HG02763 (cell line): ENCODE data around the gene ZNF74.
"Not testable (repeated sequence)": the region's sequence is repeated elsewhere in the genome, so short reads cannot be mapped to it uniquely, and the experiment has no call there.

ENCODE experiments used
- ATAC-seq: cut with Tn5 transposase; IDR thresholded peaks from one replicate; pipeline ENCODE4 v1.9.1; 2021; ENCODE audit warnings: mild to moderate bottlenecking, moderate library complexity; ENCODE audit not compliant: unreplicated experiment

ZNF74 gene

DNA sequence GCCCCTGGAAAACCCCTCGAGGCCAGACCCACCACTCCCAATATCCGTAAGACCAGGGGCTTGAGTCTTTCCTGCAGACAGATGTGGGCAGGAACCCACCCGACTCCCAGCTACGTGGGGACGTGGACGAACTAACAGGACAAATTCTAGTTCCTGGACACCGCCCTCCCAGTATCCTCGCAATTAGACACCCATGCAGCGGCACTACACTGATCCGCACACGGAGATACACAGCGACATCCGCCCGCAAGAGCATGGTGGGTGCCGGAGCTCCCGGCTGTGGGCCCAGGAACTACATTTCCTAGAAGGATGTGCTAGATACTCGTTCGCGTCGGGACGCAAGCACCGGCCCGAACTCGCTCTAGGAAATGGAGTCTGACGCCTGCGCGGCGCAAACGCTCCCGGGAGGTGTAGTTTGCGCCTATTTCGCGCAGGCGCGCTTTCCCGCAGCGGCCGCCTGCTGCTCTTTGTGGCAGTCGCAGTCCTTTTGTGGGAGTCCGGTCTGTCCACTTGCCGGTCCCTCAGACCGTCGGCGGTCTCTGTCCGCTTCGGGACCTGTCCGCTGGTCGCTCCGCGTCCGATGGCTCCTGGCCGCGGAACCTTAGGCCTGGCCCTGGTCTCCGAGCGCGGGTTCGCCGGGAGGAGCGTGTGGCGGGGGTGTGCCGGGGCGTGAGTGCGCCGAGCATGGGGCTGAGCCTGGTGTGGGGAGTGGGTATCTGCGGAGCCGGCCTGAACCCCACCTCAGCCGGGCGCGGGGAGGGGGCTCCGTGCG, at the start of gene ZNF74:
Gene ZNF74 (plus strand): TSS at position 447 of the 772 bp plus-strand sequence. CDS start 478 bp downstream, outside the sequence.
- peak; percentile 69 for ATAC-seq

DNA sequence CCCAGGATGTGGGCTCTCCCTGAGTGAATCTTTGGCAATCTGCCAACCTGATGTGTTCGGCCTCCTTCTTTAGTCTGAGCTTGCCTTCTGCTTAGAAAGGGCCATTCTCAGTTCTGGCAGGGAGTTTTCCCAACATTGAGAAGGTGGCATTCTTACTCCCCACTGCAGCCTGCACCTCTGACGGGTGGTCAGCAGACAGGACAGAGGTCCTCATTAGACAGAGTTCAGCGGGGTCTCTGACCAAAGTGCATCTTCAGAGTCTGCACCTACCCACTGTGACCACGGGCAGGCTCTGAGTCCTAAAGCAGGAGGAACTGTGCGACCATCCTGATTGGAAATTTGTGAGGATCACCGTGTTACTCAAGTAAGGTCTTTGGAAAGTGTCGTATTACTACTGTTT, 47.4 kb upstream of the ZNF74 start:
- not testable (repeated sequence) for ATAC-seq

DNA sequence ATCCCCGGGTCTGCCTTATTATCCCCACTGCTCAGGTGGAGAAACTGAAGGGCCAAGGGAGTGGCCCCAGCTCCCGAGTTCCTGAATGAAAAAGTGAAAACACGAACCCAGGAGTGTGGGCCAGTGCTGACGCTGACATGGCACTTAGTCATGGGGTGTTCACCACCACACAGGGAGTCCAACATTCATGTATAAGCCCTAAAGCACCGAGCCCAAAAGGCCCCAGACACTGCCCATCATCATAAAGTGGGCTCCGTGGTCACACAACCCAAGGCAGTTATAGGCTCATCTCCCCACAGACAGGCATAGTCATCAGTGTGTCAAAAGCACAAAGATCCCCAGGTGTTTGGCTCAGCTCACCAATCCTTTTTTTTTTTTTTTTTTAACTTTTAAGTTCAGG, 41.4 kb upstream of the ZNF74 start:
- ATAC-seq = not testable (repeated sequence)

DNA sequence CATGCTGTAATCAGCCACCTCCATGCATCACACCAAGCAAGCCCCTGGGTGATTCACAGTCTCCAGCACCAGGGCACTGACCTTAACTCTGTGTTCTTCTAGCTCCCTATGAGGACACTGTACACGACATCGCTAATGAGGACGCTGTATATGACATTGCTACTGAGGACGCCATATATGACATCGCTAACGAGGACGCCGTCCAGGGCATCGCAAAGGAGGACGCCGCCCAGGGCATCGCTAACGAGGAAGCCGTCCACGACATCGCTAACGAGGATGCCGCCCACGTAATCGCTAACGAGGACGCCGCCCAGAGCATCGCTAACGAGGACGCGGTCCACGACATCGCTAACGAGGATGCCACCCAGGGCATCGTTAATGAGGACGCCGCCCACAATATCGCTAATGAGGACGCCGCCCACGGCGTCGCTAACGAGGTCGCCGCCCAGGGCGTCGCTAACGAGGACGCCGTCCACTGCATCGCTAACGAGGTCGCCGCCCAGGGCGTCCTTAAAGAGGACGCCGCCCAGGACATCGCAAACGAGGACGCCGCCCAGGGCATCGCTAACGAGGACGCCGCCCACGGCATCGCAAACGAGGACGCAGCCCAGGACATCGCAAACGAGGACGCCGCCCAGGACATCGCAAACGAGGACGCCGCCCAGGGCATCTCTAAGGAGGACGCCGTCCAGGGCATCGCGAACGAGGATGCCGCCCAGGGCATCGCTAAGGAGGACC, 39.5 kb upstream of the ZNF74 start:
- no peak for ATAC-seq

DNA sequence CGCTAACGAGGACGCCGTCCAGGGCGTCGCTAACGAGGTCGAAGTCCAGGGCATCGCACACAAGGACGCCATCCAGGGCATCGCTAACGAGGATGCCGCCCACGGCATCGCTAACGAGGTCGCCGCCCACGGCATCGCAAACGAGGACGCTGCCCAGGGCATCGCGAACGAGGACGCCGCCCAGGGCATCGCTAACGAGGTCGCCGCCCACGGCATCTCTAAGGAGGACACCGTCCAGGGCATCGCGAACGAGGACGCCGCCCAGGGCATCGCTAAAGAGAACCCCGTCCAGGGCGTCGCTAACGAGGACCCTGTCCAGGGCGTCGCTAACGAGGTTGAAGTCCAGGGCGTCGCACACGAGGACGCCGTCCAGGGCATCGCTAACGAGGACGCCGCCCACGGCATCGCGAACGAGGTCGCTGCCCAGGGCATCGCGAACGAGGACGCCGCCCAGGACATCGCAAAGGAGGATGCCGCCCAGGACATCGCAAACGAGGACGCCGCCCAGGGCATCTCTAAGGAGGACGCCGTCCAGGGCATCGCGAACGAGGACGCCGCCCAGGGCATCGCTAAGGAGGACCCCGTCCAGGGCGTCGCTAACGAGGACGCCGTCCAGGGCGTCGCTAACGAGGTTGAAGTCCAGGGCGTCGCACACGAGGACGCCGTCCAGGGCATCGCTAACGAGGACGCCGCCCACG, 37.9 kb upstream of the ZNF74 start:
- not testable (repeated sequence) for ATAC-seq

DNA sequence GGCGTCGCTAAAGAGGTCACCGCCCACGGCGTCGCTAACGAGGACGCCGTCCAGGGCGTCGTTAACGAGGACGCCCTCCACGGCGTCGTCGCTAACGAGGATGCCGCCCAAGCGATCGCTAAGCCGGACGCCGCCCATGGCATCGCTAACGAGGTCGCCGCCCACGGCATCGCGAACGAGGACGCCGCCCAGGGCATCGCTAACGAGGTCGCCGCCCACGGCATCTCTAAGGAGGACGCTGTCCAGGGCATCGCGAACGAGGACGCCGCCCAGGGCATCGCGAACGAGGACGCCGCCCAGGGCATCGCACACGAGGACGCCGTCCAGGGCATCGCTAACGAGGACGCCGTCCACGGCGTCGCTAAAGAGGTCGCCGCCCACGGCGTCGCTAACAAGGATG, 37.0 kb upstream of the ZNF74 start:
- ATAC-seq = not testable (repeated sequence)

DNA sequence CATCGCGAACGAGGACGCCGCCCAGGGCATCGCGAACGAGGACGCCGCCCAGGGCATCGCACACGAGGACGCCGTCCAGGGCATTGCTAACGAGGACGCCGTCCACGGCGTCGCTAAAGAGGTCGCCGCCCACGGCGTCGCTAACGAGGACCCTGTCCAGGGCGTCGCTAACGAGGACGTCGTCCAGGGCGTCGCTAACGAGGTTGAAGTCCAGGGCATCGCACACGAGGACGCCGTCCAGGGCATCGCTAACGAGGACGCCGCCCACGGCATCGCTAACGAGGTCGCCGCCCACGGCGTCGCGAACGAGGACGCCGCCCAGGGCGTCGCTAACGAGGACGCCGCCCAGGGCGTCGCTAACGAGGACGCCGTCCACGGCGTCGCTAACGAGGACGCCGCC, 36.0 kb upstream of the ZNF74 start:
- ATAC-seq = not testable (repeated sequence)

DNA sequence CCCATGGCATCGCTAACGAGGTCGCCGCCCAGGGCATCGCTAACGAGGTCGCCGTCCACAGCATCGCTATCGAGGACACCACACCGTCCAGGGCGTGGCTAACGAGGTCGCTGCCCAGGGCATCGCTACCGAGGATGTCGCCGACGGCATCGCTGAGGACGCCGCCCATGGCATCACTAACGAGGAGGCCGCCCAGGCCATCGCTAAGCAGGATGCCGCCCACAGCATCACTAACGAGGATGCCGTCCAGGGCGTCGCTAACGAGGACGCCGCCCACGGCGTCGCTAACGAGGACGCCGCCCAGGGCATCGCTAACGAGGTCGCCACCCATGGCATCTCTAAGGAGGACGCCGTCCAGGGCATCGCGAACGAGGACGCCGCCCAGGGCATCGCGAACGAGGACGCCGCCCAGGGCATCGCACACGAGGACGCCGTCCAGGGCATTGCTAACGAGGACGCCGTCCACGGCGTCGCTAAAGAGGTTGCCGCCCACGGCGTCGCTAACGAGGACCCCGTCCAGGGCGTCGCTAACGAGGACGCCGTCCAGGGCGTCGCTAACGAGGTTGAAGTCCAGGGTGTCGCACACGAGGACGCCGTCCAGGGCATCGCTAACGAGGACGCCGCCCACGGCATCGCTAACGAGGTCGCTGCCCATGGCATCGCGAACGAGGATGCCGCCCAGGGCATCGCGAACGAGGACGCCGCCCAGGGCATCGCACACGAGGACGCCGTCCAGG, 35.3 kb upstream of the ZNF74 start:
- not testable (repeated sequence) for ATAC-seq

DNA sequence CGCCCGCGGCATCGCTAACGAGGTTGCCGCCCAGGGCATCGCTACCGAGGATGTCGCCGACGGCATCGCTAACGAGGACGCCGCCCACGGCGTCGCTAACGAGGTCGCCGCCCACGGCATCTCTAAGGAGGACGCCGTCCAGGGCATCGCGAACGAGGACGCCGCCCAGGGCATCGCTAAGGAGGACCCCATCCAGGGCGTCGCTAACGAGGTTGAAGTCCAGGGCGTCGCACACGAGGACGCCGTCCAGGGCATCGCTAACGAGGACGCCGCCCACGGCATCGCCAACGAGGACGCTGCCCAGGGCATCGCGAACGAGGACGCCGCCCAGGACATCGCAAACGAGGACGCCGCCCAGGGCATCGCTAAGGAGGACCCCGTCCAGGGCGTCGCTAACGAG, 33.7 kb upstream of the ZNF74 start:
- not testable (repeated sequence) for ATAC-seq

DNA sequence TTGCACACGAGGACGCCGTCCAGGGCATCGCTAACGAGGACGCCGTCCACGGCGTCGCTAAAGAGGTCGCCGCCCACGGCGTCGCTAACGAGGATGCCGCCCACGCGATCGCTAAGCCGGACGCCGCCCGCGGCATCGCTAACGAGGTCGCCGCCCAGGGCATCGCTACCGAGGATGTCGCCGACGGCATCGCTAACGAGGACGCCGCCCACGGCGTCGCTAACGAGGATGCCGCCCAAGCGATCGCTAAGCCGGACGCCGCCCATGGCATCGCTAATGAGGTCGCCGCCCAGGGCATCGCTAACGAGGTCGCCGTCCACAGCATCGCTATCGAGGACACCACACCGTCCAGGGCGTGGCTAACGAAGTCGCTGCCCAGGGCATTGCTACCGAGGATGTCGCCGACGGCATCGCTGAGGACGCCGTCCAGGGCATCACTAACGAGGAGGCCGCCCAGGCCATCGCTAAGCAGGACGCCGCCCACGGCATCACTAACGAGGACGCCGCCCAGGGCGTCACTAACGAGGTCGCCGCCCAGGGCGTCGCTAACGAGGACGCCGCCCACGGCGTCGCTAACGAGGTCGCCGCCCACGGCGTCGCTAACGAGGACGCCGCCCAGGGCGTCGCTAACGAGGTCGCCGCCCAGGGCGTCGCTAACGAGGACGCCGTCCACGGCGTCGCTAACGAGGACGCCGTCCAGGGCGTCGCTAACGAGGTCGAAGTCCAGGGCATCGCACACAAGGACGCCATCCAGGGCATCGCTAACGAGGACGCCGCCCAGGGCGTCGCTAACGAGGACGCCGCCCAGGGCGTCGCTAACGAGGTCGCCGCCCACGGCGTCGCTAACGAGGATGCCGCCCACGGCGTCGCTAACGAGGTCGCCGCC, 32.8 kb upstream of the ZNF74 start:
- ATAC-seq = not testable (repeated sequence)

DNA sequence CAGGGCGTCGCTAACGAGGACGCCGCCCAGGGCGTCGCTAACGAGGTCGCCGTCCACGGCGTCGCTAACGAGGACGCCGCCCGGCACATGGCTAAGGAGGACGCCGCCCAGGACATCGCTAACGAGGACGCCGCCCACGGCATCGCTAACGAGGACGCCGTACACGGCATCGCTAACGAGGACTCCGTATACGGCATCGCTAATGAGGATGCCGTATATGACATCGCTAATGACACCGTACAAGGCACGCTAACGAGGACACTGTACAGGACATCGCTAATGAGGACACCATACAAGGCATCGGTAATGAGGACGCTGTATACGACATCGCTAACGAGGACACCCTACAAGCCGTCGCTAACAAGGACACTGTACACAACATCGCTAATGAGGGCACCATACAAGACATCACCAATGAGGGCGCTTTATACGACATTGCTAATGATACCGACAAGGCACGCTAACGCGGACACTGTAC, 32.2 kb upstream of the ZNF74 start:
- ATAC-seq = not testable (repeated sequence)

DNA sequence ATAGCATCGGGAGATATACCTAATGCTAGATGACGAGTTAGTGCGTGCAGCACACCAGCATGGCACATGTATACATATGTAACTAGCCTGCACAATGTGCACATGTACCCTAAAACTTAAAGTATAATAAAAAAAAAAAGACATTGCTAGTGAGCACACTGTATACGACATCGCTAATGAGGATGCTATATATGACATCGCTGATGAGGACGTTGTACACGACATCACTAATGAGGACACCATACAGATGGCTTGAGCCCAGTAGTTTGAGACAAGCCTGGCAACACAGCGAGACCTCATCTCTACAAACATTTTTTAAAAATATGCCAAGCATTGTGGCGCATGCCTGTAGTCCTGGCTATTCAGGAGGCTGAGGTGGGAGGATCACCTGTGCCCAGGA, 31.5 kb upstream of the ZNF74 start:
- ATAC-seq = not testable (repeated sequence)

DNA sequence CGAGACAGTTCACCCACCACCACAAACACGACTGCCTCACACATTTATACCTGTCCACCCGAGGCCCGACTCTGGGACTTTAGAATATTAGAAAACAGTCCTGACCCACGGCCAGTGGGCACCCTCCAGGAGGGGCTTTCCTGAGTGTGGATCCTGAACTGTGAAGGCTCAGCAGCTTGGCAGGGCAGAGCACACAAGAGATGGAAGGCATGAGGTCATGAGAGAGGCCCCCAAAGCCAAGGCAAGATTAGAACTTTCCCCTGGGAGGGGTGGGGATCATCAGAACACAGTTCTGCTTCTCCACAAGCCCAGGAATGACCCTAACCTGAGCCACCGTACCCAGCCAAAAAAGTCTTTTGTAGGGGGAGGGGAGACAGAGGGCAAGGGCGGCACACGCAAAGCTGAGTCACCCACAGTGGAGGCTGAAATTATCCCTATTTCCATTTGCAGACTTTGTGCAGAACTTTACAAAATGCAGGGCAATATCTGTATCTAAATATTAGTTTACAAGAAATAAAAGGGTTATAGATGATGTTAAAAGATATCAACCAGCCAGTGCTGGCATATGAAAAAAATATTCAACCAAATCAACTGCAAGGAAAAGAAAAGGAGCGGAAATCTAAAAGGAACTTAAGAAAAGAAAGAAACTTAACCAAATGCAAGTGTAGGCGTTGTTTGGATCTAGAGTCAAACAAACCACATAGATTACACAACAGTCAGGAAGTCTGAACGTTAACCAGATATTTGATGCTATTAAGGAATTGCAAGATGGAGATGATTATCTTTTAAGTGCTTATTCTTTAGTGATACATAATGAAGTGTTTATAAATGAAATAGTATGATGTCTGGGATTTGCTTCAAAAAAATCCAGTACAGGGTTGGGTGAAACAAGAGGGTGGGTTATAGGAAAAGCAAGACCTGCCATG, 29.4 kb upstream of the ZNF74 start:
- not testable (repeated sequence) for ATAC-seq

DNA sequence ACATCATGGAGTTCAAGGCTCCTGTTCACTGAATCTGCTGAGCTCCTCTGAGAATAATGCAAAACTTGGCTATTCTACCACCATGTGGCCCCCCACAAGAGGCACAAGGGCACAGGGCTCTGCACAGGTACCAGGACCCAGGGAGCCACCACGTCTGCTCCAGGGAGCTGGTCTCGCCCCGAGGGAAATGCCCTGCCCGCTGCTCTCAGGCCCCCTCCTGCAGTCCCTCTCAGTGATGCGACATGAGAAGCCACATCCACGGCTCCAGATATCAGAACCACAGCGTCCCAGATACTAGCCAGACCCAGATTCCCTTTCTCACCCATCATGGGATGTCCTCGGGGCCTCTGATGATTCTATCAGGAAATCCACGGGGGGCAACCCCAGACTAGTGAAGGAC, 27.1 kb upstream of the ZNF74 start:
- ATAC-seq = not testable (repeated sequence)

DNA sequence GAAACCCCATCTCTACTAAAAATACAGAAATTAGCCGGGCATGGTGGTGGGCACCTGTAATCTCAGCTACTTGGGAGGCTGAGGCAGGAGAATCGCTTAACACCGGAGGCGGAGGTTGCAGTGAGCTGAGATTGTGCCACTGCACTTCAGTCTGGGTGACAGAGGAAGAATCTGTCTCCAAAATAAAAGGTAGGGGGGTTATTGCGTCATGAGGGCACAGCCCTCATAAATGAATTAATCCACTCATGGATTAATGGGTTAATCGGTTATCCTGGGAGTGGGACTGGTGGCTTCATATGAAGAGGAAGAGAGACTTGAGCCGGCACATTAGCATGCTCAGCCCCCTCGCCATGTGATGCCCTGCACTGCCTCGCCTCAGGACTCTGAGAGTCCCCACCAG, 25.1 kb upstream of the ZNF74 start:
- ATAC-seq = not testable (repeated sequence)

DNA sequence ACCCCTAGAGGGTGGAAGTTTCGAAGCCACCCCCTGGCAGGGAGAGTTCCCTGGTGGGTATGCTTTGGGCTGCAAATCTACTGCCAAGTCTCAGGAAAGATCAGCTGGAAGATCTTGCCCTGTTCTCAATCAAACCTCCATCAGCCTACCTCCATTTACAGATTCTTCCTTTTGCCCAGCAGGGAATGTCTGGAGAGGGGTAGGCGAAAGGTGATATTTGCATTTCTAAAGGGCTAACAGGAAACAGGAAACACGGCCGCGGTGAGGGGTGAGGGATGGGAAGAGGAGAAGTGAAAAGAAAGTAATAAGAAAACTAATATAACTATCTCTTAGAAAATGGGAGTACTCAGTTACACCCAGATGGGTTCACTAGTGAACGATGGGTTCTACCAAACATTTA, 22.3 kb upstream of the ZNF74 start:
- not testable (repeated sequence) for ATAC-seq

DNA sequence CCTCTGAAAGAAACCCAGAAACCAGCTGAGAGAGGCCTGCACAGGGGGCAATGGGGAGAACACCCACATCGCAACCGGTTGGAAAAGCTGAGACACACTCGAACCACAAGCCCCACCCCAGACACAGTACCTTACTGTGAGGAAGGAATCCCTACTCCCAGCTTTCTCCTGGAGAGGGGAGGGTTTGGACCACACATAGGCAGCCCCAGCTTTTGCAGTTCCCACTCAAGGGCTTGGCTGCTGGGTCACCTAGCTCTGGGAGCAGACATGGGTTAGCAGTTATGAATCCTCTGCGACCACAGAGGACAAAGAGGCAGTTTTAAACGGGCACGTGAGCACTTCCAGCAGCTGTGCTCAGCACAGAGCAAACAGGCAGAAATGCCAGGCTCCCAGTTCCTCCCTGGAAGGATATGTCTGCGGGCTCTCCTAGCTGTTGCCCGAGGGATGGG, 21.5 kb upstream of the ZNF74 start:
- not testable (repeated sequence) for ATAC-seq

DNA sequence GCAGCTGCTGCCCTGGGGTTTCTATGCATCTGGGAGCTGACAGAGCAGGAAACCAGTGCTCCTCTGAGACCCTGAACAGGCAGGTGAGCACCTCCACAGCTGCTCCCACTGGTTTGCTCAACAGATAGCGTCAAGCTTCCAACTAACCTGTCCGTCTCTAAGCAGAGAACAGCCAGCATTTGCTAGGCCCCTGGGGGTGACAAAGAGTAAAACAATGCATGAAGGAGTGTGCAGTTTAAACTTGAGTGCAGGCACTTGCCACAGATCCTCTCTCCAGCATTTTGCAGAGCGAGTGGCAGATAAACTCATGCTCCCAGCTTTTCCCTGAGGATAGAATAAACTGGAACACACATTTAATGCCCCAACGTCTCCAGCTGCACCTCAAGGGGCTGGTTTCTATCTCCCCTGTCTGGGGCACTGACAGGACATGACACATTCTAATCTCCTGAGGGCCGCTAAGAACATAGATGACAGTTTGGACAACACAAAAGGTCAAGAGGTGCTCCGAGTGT, 20.7 kb upstream of the ZNF74 start:
- ATAC-seq = not testable (repeated sequence)
